Measurements from ENCODE around the gene PTGDR.

PTGDR gene

DNA sequence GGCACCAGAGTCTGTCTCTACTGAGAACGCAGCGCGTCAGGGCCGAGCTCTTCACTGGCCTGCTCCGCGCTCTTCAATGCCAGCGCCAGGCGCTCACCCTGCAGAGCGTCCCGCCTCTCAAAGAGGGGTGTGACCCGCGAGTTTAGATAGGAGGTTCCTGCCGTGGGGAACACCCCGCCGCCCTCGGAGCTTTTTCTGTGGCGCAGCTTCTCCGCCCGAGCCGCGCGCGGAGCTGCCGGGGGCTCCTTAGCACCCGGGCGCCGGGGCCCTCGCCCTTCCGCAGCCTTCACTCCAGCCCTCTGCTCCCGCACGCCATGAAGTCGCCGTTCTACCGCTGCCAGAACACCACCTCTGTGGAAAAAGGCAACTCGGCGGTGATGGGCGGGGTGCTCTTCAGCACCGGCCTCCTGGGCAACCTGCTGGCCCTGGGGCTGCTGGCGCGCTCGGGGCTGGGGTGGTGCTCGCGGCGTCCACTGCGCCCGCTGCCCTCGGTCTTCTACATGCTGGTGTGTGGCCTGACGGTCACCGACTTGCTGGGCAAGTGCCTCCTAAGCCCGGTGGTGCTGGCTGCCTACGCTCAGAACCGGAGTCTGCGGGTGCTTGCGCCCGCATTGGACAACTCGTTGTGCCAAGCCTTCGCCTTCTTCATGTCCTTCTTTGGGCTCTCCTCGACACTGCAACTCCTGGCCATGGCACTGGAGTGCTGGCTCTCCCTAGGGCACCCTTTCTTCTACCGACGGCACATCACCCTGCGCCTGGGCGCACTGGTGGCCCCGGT, at the start of gene PTGDR:
PTGDR (plus strand) TSS at position 198 of the 778 bp plus-strand sequence; CDS start at position 315, 117 bp downstream.
- DNase-seq (ENCODE audit: low read depth in 1 of 2, low spot score in 1 of 2): no peak
- in situ Hi-C loops (cut with HindIII; ENCODE audit: low pct_unique_long_range_greater_than_20kb, low sequenced_read_pairs): no loop called here
- no peak for TF ChIP-seq JUND (IDR thresholded peaks at IDR 0.05; ENCODE audit: low read depth)

- TF ChIP-seq JUND (IDR thresholded peaks at IDR 0.05; ENCODE audit: low read depth): no peak
- in situ Hi-C loops (cut with HindIII; ENCODE audit: low pct_unique_long_range_greater_than_20kb, low sequenced_read_pairs): no loop called here
- no peak for DNase-seq (ENCODE audit: low read depth in 1 of 2, low spot score in 1 of 2)
Measured at GRCh38 chr14:52219488-52220084, 47.9 kb upstream of the PTGDR start.

DNA sequence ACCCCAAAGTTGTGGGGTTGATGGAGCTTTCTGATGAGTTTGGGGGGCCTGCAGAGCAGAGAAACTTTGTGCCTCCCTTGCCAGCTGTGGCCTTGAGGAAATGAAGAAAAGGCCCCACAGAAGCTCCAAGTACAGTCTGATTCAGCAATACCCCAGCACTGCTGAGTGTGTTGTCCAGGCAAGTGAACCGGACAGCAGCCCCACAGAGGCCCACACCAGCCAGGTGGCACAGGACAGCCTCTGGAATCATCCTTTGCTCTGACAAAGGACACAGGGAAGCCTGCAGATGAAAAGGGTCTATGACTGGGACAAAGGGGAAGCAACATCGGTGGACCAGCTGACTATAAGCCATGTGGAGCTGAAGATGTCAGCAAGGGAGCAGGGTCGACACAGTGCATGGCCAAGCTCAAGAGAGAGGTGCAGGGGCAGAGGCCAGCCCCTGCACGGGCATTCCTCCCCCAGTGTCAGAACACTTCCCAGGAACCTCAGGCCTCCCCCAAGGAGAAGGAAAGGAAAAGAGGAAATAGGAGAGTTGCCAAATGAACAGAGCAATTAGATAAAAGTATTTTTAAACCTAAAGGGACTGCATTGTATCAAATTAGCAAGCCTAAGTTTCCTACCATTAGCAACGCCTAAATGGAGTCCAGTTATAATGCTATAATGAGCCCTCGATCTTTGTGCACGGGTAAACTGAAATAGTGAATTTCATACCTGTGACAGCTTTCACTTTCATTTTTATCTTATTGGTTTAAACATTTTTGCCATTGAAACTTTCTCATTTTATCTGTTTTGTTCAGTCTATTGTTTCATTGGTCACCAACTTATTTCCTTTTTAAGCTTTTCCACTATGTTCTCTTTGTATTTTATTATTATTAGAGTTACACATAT, 46.3 kb upstream of the PTGDR start:
- no peak for TF ChIP-seq JUND (IDR thresholded peaks at IDR 0.05; ENCODE audit: low read depth)
- in situ Hi-C loops (cut with HindIII; ENCODE audit: low pct_unique_long_range_greater_than_20kb, low sequenced_read_pairs): no loop called here
- no peak for DNase-seq (ENCODE audit: low read depth in 1 of 2, low spot score in 1 of 2)

DNA sequence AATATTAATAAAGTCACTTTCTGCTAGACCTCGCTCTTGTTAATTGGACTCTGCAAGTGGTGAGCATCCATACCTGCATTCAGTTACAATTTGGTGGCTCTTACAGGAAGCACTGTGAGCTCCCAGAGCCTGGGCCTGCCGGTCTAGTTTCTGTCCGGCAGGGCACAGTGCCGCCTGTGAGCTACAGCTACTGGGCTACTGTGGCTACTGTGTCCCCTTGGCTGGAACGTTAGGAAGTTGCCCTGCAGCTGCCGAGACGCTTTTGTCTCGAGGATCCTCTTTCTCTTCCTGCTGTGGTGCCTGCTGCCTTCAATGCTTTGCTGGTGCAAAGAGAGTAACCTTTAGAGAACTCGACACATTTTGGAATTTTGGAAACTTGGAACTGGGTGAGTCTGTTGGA, 44.6 kb upstream of the PTGDR start:
- DNase-seq (ENCODE audit: low read depth in 1 of 2, low spot score in 1 of 2): peak; percentile 18 to 66
- no peak for TF ChIP-seq JUND (IDR thresholded peaks at IDR 0.05; ENCODE audit: low read depth)
- in situ Hi-C loops (cut with HindIII; ENCODE audit: low pct_unique_long_range_greater_than_20kb, low sequenced_read_pairs): no loop called here

- no peak for TF ChIP-seq JUND (IDR thresholded peaks at IDR 0.05; ENCODE audit: low read depth)
- no peak for DNase-seq (ENCODE audit: low read depth in 1 of 2, low spot score in 1 of 2)
- in situ Hi-C loops (cut with HindIII; ENCODE audit: low pct_unique_long_range_greater_than_20kb, low sequenced_read_pairs): no loop called here
Measured at GRCh38 chr14:52227619-52228222, 39.8 kb upstream of the PTGDR start.

DNA sequence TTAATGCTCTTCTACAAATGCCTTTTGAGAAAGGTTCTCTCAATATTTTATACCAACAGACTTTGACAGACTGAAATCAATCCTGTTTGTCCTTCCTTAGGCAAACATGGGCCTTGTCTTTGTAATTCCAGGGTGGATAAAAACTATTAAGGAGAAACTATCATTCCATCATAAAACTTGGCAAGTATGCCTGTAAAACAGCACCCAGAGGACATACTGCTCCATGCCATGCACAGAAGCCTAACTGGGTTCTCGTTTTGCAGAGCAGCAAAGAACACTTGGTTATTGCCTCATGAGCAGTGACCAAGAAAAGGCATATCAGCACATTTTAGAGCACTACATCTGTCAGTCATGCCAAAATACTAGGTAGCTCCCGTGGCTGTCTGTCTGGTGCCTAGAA, 33.8 kb upstream of the PTGDR start:
- DNase-seq (ENCODE audit: low read depth in 1 of 2, low spot score in 1 of 2): no peak
- in situ Hi-C loops (cut with HindIII; ENCODE audit: low pct_unique_long_range_greater_than_20kb, low sequenced_read_pairs): no loop called here
- no peak for TF ChIP-seq JUND (IDR thresholded peaks at IDR 0.05; ENCODE audit: low read depth)

GRCh38 chr14:52235434-52235833, 32.1 kb upstream of the PTGDR start:
- TF ChIP-seq JUND (IDR thresholded peaks at IDR 0.05; ENCODE audit: low read depth): no peak
- DNase-seq (ENCODE audit: low read depth in 1 of 2, low spot score in 1 of 2): no peak
- in situ Hi-C loops (cut with HindIII; ENCODE audit: low pct_unique_long_range_greater_than_20kb, low sequenced_read_pairs): no loop called here

GRCh38 chr14:52235866-52236510, 31.5 kb upstream of the PTGDR start:
- DNase-seq (ENCODE audit: low read depth in 1 of 2, low spot score in 1 of 2): no peak
- in situ Hi-C loops (cut with HindIII; ENCODE audit: low pct_unique_long_range_greater_than_20kb, low sequenced_read_pairs): no loop called here
- TF ChIP-seq JUND (IDR thresholded peaks at IDR 0.05; ENCODE audit: low read depth): no peak

DNA sequence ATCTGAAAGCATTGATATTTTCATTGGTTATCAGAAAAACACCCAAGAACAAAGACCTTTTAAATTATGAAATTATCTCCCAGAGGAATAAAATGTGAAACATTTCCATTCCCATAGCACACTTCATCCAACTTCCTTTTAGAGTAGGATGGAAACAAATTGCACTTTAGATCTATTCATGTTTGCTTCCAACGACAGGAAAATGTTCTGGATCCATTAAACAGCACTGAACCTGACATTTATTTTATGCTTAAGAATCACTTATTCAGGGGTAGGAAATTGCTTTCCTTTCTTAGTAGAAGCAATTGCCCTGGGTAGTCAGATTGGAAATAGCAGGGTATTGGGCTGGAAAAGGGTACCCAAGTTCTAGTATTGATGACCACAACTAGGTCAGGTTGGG, 28.8 kb upstream of the PTGDR start:
- no peak for TF ChIP-seq JUND (IDR thresholded peaks at IDR 0.05; ENCODE audit: low read depth)
- no peak for DNase-seq (ENCODE audit: low read depth in 1 of 2, low spot score in 1 of 2)
- in situ Hi-C loops (cut with HindIII; ENCODE audit: low pct_unique_long_range_greater_than_20kb, low sequenced_read_pairs): no loop called here

DNA sequence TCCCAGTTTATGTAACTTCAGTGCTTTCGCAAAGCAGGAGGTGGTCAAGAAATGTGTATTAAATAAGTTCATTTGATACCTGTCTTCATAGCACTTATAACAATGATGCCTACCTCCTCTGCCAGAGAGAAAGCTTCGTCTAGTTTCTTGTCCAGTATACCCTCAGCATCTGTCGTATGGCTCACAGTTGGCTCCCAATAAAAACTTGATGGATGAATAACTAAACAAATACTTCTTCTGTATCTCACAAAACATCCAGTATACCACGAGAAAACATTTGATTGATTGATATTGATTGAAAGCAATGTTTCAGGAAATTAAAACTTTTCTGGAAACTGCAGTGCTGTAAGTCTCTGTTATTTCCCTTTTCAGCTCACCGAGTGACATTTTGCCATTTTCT, 26.9 kb upstream of the PTGDR start:
- no peak for TF ChIP-seq JUND (IDR thresholded peaks at IDR 0.05; ENCODE audit: low read depth)
- in situ Hi-C loops (cut with HindIII; ENCODE audit: low pct_unique_long_range_greater_than_20kb, low sequenced_read_pairs): no loop called here
- DNase-seq (ENCODE audit: low read depth in 1 of 2, low spot score in 1 of 2): no peak

- in situ Hi-C loops (cut with HindIII; ENCODE audit: low pct_unique_long_range_greater_than_20kb, low sequenced_read_pairs): no loop called here
- no peak for DNase-seq (ENCODE audit: low read depth in 1 of 2, low spot score in 1 of 2)
- no peak for TF ChIP-seq JUND (IDR thresholded peaks at IDR 0.05; ENCODE audit: low read depth)
Measured at GRCh38 chr14:52241087-52241793, 26.3 kb upstream of the PTGDR start.

Data from T47D (cell line).